ENCODE results near the gene TELO2.
"Not testable (repeated sequence)": the region's sequence is repeated elsewhere in the genome, so short reads cannot be mapped to it uniquely, and the experiment has no call there.

Gene TELO2

GRCh38 chr16:1458336-1458976 lies 34.7 kb upstream of the TELO2 start:
- DNase-seq: no peak

- no peak for DNase-seq
Observed at GRCh38 chr16:1458977-1459341, 34.2 kb upstream of the TELO2 start.

- no peak for DNase-seq
Observed at GRCh38 chr16:1459967-1460366, 33.2 kb upstream of the TELO2 start.

GRCh38 chr16:1460602-1461138 lies 32.5 kb upstream of the TELO2 start:
- no peak for DNase-seq

- DNase-seq: no peak
Observed at GRCh38 chr16:1461146-1461545, 32.0 kb upstream of the TELO2 start.

GRCh38 chr16:1464196-1464893 lies 28.8 kb upstream of the TELO2 start:
- no peak for DNase-seq

GRCh38 chr16:1464894-1465566 lies 28.1 kb upstream of the TELO2 start:
- DNase-seq: no peak

- no peak for DNase-seq
Observed at GRCh38 chr16:1465567-1465915, 27.6 kb upstream of the TELO2 start.

GRCh38 chr16:1466054-1466453 lies 27.1 kb upstream of the TELO2 start:
- no peak for DNase-seq

- DNase-seq: no peak
Observed at GRCh38 chr16:1466968-1467521, 26.1 kb upstream of the TELO2 start.

GRCh38 chr16:1468426-1468810 lies 24.7 kb upstream of the TELO2 start:
- no peak for DNase-seq

- DNase-seq: not testable (repeated sequence)
Observed at GRCh38 chr16:1469141-1469540, 24.0 kb upstream of the TELO2 start.

GRCh38 chr16:1469693-1470201 lies 23.4 kb upstream of the TELO2 start:
- DNase-seq: no peak

- no peak for DNase-seq
Observed at GRCh38 chr16:1470481-1471251, 22.5 kb upstream of the TELO2 start.

- DNase-seq: no peak
Observed at GRCh38 chr16:1471569-1472194, 21.5 kb upstream of the TELO2 start.

- DNase-seq: no peak
Observed at GRCh38 chr16:1472974-1473373, 20.2 kb upstream of the TELO2 start.

GRCh38 chr16:1474082-1474795 lies 18.9 kb upstream of the TELO2 start:
- no peak for DNase-seq

- peak; percentile 38 for DNase-seq
Observed at GRCh38 chr16:1474796-1475551, 18.2 kb upstream of the TELO2 start, which contains the start of gene CLCN7. Gene CLCN7 (minus strand): TSS chr16:1475028. CDS start chr16:1474974, 54 bp downstream.

GRCh38 chr16:1475552-1476114 lies 17.5 kb upstream of the TELO2 start:
- no peak for DNase-seq

- DNase-seq: no peak
Observed at GRCh38 chr16:1477033-1477432, 16.1 kb upstream of the TELO2 start.
